ENCODE data around the gene TFCP2L1.

Gene TFCP2L1

GRCh38 chr2:121210691-121211090 lies 74.3 kb downstream of the TFCP2L1 start:
- TF ChIP-seq CTCF (IDR thresholded peaks at IDR 0.05; ENCODE audit: extremely low read depth, insufficient read depth, missing control alignments) = no peak
- no peak for DNase-seq (ENCODE audit: low spot score)
- in situ Hi-C loops (cut with MboI; ENCODE audit: low pct_unique_long_range_greater_than_20kb, low sequenced_read_pairs, unreplicated experiment) = no loop called here

- TF ChIP-seq CTCF (IDR thresholded peaks at IDR 0.05; ENCODE audit: extremely low read depth, insufficient read depth, missing control alignments) = no peak
- DNase-seq (ENCODE audit: low spot score) = no peak
- in situ Hi-C loops (cut with MboI; ENCODE audit: low pct_unique_long_range_greater_than_20kb, low sequenced_read_pairs, unreplicated experiment) = no loop called here
Measured at GRCh38 chr2:121209014-121209610, 75.9 kb downstream of the TFCP2L1 start.

GRCh38 chr2:121207494-121207893 lies 77.5 kb downstream of the TFCP2L1 start:
- TF ChIP-seq CTCF (IDR thresholded peaks at IDR 0.05; ENCODE audit: extremely low read depth, insufficient read depth, missing control alignments) = no peak
- in situ Hi-C loops (cut with MboI; ENCODE audit: low pct_unique_long_range_greater_than_20kb, low sequenced_read_pairs, unreplicated experiment) = no loop called here
- no peak for DNase-seq (ENCODE audit: low spot score)

GRCh38 chr2:121205321-121205942 lies 79.6 kb downstream of the TFCP2L1 start:
- DNase-seq (ENCODE audit: low spot score) = no peak
- in situ Hi-C loops (cut with MboI; ENCODE audit: low pct_unique_long_range_greater_than_20kb, low sequenced_read_pairs, unreplicated experiment) = no loop called here
- no peak for TF ChIP-seq CTCF (IDR thresholded peaks at IDR 0.05; ENCODE audit: extremely low read depth, insufficient read depth, missing control alignments)

- in situ Hi-C loops (cut with MboI; ENCODE audit: low pct_unique_long_range_greater_than_20kb, low sequenced_read_pairs, unreplicated experiment) = no loop called here
- no peak for TF ChIP-seq CTCF (IDR thresholded peaks at IDR 0.05; ENCODE audit: extremely low read depth, insufficient read depth, missing control alignments)
- no peak for DNase-seq (ENCODE audit: low spot score)
Measured at GRCh38 chr2:121203591-121204249, 81.3 kb downstream of the TFCP2L1 start.

GRCh38 chr2:121202541-121203310 lies 82.3 kb downstream of the TFCP2L1 start:
- TF ChIP-seq CTCF (IDR thresholded peaks at IDR 0.05; ENCODE audit: extremely low read depth, insufficient read depth, missing control alignments) = no peak
- no peak for DNase-seq (ENCODE audit: low spot score)
- in situ Hi-C loops (cut with MboI; ENCODE audit: low pct_unique_long_range_greater_than_20kb, low sequenced_read_pairs, unreplicated experiment) = no loop called here
